HG03196 (cell line): Measurements from ENCODE around the gene STK32C.

Experiments
- ATAC-seq: cut with Tn5 transposase; IDR thresholded peaks from one replicate; pipeline ENCODE4 v1.9.1; 2021; ENCODE audit not compliant: unreplicated experiment

The STK32C gene

GRCh38 chr10:132174237-132174636, 133.5 kb downstream of the STK32C start:
- ATAC-seq, result no peak

- ATAC-seq, result no peak
These were observed 134.6 kb downstream of the STK32C start for GRCh38 chr10:132173185-132173584.

DNA sequence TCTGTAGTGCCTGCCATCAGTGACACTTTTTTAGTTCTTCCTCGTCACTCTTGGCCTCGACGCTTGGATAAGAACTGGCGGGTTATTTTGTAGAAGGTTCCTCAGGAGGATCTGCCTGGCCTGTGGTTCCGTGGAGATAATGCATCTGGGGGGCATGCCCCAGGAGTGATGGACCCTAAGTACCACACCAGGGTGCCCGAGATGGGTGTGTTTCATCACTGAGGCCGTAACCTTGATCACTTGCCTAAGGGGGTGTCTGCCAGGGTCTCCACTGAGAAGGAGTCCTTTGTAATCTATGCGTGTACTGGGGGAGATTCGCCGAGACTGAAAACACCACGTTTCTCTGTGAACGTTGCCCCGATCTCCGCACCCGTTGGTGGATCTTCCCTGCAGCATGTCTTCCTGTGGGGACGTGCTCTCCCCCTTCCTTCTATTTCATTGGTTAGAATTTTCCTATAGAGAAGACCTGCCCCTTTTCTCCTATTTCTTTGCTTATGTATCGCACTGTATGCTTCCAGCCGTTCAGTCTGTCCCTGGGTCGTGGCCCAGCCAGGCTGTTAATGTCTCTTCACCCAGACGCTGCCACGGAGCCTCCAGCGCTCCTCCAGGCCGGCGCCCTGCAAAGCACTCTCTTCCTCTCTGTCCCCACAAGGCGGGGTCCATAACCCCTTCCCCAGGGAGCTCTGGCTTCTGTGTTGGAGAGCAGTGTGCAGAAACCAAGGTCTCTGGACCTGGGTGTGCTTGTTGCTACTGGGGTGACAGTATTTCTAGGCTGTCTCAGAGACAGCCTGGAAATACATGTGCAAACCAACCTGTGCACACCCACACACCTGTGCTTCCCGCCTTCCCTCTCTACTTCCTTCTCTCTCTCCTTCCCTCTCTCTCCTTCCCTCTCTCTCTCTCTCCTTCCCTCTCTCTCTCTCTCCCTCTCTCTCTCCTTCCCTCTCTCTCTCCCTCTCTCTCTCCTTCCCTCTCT, 135.4 kb downstream of the STK32C start:
- no peak for ATAC-seq

- no peak for ATAC-seq
These were observed 137.0 kb downstream of the STK32C start for GRCh38 chr10:132170561-132171361.

DNA sequence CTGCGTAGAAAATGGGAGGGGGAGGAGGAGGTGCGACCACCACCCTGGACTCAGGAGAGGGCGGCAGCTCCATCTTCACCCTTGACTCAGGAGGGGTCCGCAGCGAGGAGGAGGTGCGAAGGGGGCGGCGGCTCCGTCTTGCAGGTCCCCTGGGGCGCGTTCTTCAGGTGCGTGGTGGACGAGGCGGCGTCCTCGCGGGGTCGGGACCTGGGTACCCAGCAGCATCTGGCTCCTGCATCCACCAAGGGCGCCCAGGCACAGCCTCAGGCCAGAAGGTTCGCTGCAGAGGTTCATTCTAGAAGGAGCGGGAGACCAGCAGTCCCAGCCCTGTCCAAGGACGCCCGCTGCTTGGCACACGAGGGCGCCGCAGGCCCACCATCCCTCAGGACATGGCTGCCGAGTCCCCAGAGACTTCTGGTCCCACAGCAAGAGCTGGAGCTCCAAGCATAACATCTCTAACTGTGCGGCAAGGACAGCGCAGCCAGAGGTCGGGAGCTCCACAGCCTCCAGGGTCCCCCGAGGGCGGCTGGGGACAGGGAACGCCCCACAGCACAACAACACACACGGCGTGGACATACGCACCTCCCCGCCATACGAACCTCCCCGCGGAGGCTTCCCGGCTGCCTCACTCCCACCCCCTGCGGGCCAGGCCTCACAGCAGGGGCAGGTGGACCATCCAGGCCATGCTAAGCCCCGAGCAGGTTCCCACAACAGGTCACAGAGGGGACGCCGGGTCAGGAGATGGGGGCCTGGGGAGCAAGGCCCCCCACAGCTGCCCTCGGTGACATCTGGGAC, 137.8 kb downstream of the STK32C start:
- ATAC-seq, result no peak

DNA sequence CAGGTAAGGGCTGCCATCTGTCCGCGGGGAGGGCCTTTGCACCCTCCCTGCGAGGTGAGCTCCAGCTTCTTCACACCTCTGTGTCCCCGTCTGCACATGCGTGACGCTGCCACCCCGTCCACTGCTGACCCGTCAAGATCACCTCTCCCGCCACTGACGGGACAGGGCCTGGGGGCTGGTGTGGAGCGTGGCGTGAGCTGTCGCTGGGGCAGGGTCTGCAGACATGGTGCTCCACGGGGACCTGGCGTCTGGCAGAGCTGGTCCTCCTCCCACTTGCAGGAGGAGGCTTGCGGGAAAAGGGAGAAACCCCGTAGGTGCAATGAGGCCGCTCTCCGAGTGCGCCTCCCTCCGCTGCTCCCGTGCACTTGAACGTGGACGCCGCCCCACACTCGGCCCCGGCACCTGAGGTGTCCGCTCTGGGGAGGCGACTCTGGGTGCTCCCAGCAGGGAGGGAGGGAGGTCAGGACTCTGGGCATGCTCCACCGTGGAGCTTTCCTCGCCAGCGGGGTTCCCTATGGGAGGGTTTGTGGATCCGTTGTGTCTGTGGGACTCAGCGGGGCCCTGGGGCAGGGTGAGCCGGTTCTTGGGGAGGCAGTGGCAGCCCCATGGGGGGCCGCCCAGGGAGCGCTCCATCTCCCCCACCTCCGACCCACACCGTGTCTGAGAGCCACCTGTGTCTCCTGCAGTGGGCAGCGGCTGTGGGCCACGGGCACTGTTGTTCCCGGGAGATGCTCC, 138.6 kb downstream of the STK32C start:
- no peak for ATAC-seq

GRCh38 chr10:132168571-132169030, 139.1 kb downstream of the STK32C start:
- no peak for ATAC-seq

GRCh38 chr10:132167976-132168375, 139.8 kb downstream of the STK32C start:
- no peak for ATAC-seq

DNA sequence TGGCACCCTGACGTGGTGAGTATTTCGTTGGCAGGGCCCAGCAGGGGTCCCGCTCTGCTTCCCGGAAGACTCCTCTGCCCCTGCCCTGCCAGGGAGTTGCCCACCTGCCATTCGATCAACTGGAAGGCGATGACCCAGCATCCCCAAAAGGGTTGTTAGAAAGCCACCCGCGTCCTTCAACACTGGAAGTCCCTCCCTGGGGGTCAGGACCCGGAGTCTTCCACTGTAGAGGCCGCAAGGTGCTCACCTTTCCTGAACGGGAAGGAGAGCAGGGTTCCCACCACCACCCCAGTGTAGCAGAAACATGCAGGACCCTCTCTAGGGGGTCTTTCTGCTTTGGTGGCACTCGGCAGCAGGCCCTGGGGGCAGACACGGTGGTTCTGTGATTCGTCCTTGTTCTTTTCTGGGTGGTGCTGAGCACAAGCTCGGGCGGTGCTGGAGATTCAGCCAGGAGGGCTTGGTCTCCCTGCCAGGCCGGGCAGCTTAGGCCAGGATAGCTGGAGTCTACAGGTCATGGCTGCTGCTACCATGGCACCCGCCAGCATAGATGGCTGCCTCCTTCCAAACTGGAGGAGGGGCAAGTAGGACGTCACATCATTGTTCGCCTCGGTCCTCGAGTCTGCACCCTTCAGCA, 140.6 kb downstream of the STK32C start:
- no peak for ATAC-seq

GRCh38 chr10:132166216-132166950, 141.4 kb downstream of the STK32C start:
- no peak for ATAC-seq

DNA sequence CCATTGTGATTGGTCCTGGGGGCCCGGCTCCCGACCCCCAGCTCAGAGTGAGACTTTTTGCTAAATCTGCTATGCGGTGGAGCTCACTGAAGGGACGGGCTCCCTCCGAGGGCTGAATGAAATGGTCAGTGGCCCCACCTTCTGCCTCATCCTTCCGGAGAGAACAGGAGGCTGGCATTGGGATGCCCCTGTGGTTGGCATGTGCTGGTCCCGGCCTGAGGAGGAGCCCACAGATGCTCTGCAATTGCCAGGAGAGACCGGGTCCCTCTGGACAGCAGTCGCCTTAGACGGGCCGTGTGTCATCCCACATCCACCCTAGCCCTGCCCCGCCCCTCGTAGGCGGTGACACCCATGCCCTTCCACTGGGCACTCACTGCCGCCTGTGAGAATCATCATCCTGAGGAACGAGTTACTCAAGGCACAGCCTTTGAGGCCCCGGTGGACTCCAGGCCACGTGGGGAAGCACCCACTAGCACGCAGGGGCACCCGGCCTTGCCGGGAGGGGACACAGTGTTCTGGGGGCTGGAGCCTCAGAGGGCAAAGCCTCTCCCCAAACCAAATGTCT, 142.3 kb downstream of the STK32C start:
- no peak for ATAC-seq

DNA sequence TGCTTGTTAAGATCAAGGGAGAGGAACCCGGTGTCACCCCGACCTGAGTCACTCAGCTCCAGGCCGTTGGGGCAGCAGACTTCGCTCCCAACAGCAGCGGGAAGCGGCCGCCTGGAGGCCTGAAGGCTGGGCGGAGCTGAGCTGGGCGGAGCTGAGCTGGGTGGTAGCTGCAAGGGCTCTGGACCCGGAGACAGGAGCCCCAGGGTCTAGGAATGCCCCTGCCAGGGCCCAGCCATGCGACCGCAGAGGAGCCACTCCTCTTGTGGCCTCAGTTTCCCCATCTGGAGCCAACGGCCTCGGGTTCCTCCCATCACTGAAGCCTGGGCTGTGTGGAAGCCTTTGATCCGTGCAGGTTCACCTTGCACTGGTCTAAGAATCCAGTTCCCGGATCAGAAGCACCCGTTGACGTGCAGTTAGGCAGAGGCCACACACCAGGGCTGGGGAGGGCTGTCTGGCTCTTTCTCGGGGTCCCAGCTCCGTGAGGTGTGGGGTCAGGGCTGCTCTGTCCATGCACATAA, 142.9 kb downstream of the STK32C start:
- ATAC-seq, result no peak

DNA sequence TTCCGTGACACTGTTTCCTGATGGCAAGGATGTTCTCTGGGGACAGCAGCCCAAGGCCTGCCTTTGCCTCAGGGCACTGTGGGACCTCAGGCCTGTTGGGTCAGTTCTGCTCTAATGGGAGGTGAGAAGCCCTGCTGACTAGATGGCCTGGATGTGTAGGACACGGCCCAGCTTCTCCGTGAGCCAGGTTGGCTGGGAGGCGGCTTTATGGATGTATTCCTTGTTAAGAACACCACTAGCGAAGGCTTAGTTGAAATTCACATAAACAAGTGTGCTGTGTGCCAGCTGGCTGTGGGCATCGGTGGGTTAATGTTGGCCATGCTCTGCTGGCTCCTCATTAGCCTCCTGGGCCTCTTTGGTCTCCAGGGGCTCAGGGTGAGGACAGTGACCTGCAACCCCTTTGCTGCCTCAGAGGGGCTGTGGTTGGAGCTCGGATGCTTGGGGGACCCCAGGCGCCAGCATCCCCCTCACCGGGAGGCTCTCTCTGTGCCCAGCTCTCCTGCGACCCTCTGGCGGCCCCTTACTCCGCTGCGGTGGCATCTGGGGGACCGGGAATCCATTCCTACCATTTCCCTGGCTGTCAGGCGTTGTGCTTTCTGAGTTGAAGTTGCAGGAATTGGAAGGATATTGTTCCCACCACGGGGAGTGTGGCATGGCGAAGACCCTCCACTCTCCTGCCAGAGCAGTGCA, 143.8 kb downstream of the STK32C start:
- no peak for ATAC-seq

DNA sequence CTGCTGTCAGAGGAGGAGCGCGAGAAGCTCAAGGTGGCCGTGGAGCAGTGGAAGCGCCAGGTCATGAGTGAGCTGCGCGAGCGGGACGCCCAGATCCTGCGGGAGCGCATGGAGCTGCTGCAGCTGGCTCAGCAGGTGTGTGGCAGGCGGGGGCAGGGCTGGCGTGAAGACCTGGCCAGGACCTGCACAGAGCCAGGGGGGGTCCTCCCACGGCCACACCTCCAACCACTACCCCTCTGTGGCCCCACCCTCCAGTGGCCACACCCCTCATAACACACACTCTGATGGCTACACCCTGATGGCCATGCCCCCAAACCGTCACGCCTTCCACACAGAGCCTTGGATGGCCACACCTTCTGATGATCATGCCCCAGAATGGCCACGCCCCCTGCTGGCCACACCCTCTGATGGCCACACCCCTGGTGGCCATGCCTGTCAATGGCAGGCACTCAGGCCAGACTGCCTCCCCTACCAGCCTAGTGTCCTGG, 144.4 kb downstream of the STK32C start:
- ATAC-seq, result peak; percentile 50

- ATAC-seq, result no peak
These were observed 145.0 kb downstream of the STK32C start for GRCh38 chr10:132162590-132163277.

- ATAC-seq, result no peak
These were observed 145.7 kb downstream of the STK32C start for GRCh38 chr10:132162021-132162531.
